ENCODE results near the gene LRRC75B.
"Not testable (repeated sequence)": the region's sequence is repeated elsewhere in the genome, so short reads cannot be mapped to it uniquely, and the experiment has no call there.

LRRC75B gene

DNA sequence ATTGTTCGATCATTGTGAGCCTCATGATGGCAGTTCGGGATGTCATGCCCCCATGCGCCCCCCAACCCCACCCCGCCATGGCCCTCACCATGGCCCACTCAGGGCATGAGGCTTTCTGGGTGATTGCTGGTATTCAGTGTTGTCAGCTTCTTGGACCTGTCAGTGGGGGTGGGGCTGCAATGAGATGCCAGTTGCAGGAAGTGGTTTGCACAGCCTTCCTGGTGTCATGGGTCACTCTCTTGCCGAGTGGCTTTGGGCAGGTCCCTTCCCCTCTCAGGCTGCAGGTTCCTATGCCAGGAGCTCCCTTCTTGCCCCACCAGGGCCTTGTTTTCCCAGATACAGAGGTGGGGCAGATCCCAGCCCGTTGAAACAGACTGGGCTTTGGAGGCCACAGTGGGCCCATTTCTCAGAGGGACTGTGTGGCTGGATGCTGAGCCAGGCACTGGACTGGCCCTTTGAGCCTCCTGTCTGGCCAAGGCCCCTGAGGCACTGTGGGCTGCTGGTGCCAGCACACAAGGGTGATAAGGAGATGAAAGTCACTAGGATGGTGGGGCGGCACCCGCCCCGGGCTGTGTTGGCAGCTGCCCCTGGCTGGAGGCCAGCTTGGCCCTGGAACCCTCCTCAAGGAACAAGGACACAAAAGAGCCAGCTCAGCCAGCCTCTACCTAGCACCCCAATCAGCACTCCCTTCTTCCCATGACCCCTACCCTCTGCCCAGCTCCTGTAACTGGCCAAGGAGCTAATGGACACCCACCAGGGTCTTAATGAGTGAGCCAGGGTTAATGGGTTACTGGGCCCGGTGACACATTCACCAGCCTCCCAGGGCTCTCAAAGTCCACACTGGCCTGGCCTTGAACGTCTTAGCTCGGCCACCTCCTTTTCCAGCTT is 8.6 kb upstream of the LRRC75B start:
- no peak overlapping the region for H3K4me3 ChIP-seq
- H3K36me3 ChIP-seq, result no peaks in the 10 kb centered on the region
- intact Hi-C loops (cut with DNase I; ENCODE audit: low total_unique reads), result no loop called here
- H3K9me3 ChIP-seq, result no peaks in the 10 kb centered on the region
- TF ChIP-seq, protein P1, sequence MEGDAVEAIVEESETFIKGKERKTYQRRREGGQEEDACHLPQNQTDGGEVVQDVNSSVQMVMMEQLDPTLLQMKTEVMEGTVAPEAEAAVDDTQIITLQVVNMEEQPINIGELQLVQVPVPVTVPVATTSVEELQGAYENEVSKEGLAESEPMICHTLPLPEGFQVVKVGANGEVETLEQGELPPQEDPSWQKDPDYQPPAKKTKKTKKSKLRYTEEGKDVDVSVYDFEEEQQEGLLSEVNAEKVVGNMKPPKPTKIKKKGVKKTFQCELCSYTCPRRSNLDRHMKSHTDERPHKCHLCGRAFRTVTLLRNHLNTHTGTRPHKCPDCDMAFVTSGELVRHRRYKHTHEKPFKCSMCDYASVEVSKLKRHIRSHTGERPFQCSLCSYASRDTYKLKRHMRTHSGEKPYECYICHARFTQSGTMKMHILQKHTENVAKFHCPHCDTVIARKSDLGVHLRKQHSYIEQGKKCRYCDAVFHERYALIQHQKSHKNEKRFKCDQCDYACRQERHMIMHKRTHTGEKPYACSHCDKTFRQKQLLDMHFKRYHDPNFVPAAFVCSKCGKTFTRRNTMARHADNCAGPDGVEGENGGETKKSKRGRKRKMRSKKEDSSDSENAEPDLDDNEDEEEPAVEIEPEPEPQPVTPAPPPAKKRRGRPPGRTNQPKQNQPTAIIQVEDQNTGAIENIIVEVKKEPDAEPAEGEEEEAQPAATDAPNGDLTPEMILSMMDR (IDR thresholded peaks at IDR 0.05), result no peak
- no peak for DNase-seq
- no peak overlapping the region for H3K27ac ChIP-seq
- H3K27me3 ChIP-seq, result no peaks in the 10 kb centered on the region
- H3K4me1 ChIP-seq, result peaks cover 0 to 25% (median 2%) of the 10 kb centered on the region in 4 donors

DNA sequence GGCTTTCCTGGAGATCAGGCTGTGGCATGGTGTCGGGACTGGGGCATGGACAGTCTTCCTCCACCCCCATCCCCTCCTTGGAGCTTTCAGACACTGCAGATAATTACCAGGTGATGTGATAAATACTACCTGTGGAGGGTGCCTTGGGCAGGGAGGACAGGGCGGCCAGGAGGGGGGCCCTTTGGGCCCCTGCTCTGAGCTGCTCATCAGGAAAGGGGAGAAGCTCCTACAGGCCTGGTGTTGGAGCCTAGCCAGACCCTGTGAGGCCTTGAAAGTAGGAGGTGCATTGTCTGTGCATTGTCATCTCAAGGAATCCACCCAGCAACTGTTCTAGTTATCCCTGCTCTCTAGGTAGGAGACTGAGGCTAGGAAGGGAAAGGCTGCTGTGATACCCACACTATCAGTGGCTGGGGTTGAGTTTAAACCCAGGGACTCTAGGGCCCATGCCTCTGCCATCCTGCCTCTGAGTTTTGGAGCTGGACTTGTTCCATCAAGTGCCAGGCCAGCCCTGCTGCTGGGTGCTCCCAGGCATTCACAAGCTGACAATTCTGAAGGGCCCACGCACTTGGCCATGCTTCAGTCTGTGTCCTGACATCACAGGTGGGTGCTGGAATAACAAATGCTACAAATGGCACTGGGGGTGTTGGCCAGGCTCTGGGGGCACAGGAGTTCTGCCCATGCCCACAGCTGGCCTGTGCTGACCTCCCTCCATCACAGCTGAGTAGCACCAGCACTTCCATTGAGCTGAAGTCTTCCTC is 7.3 kb upstream of the LRRC75B start:
- H3K27ac ChIP-seq; H3K36me3 ChIP-seq; H3K27me3 ChIP-seq; H3K4me3 ChIP-seq; H3K9me3 ChIP-seq; intact Hi-C loops (cut with DNase I; ENCODE audit: low total_unique reads); DNase-seq: not testable (repeated sequence)
- H3K4me1 ChIP-seq, result peaks cover 0 to 27% (median 2%) of the 10 kb centered on the region in 4 donors

DNA sequence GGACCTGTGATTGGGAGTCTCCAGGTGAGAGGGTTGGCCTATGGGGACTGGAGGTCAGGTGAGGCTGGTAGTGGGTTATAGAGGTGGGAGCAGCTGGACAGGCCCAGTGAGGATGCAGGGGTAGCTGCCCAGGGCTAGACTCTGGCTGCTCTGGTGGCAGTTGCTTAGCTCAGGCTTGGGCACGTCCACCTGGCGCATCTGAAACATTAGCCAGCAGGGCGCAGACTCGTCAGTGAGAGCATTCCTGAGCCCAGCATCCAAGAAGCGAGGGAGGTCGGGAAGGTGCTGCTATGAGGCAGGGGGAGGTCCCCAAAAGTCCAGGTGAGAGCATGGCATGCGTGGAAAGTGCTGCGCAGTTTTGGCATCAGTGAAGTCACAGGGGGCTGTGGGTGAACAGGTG is 6.6 kb upstream of the LRRC75B start:
- Histone ChIP-seq H3K4me1 (peaks cover 0 to 33% (median 2%) of the 10 kb centered on the region in 4 donors), H3K4me3 (no peak overlapping the region), H3K27ac (no peak overlapping the region), H3K9me3 (no peaks in the 10 kb centered on the region), H3K36me3 (no peaks in the 10 kb centered on the region), H3K27me3 (no peaks in the 10 kb centered on the region)
- TF ChIP-seq, protein P1 (IDR thresholded peaks at IDR 0.05), result no peak
- intact Hi-C loops (cut with DNase I; ENCODE audit: low total_unique reads), result no loop called here
- no peak for DNase-seq

DNA sequence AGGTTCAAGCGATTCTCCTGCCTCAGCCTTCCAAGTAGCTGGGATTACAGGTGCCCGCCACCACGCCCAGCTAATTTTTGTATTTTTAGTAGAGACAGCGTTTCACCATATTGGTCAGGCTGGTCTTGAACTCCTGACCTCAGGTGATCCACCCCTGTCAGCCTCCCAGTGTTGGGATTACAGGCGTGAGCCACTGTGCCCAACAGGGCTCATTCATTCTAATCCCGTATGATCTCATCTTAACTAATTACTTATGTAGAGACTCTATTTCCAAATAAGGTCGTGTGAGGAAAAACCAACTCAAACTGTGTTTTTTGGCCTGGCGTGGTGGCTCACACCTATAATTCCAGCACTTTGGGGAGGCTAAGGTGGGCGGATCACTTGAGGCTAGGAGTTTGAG is 4.2 kb upstream of the LRRC75B start:
- intact Hi-C loops (cut with DNase I; ENCODE audit: low total_unique reads); H3K4me3 ChIP-seq; H3K27ac ChIP-seq; H3K9me3 ChIP-seq; H3K36me3 ChIP-seq; DNase-seq; H3K27me3 ChIP-seq: not testable (repeated sequence)
- H3K4me1 ChIP-seq, result peaks cover 0 to 40% (median 7%) of the 10 kb centered on the region in 4 donors

DNA sequence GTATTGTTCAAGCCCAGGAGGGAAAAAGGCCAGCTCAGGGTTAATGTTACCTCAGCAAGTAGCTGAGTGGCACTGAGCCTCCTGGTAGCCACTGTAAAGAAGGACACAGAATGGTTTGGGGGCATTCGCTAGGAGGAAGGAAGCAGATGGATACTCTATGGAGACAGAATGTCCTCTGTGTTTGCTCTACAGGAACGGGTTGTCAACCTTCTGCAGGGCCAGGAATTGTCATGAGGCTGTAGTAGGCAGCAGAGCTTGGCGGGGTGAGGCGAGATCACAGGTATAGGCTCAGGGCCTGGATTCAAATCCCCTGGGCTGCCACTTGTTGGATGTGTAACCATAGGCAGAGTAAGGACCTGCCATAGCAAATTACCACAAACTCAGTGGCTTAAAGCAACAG is 3.0 kb upstream of the LRRC75B start:
- TF ChIP-seq, protein P1 (IDR thresholded peaks at IDR 0.05), result no peak
- no peaks in the 10 kb centered on the region for H3K27me3 ChIP-seq
- intact Hi-C loops (cut with DNase I; ENCODE audit: low total_unique reads), result no loop called here
- H3K4me3 ChIP-seq, result no peak overlapping the region
- no peak overlapping the region for H3K27ac ChIP-seq
- no peak for DNase-seq
- H3K9me3 ChIP-seq, result no peaks in the 10 kb centered on the region
- peaks cover 0 to 39% (median 9%) of the 10 kb centered on the region in 4 donors for H3K4me1 ChIP-seq
- H3K36me3 ChIP-seq, result no peaks in the 10 kb centered on the region

DNA sequence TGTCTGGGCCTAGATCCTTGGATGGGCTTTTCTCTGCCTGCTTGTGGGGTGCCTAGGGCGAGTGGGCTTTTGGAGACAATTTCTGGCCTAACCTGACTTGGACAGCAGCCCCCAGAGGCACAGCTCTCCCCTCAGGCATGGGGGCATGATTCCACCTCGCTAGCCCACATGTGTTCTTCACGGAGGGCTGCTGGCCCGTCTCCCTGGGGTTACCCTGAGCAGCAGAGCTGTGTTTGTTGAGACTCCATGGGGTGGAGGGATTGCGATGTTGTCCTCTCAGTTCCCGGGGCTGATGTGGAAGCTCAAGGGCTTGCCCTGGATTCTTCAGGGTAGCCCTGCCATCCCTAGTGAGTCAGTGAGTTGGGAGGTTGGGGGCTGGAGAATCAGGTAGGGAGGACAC is 2.4 kb upstream of the LRRC75B start:
- TF ChIP-seq, protein P1 (IDR thresholded peaks at IDR 0.05), result no peak
- Histone ChIP-seq H3K9me3 (no peaks in the 10 kb centered on the region), H3K27ac (no peak overlapping the region), H3K4me1 (peaks cover 0 to 39% (median 9%) of the 10 kb centered on the region in 4 donors), H3K36me3 (no peaks in the 10 kb centered on the region), H3K27me3 (no peaks in the 10 kb centered on the region), H3K4me3 (no peak overlapping the region)
- DNase-seq, result no peak
- intact Hi-C loops (cut with DNase I; ENCODE audit: low total_unique reads), result no loop called here

Measured in tibial artery (tissue), 4 donors.